Pancreas (tissue), 10 donors: Measurements from ENCODE around the gene PPP6R3. TPM values are rescaled to one million over a fixed set of nuclear protein-coding genes. Genes with fewer than 3 reads are reported as not detected.

ENCODE experiments used
- ATAC-seq, 4 donors: fragments of 200-7000 bp; cut with Tn5 transposase; one replicate each; pipeline versions ENCODE4 v1.8.0 to v1.9.1; 2020; ENCODE audit warnings: mild to moderate bottlenecking in 4 of 4, moderate library complexity in 4 of 4
- DNase-seq, 6 donors: peaks; one replicate each; pipeline ENCODE4 v3.0.0-alpha.2; 2020
- FAIRE-seq: peaks from 2 replicates; lab custom pipeline; 2012; peaks lifted over from hg19 to GRCh38; lab: Jason Lieb, UNC
- H3K27ac ChIP-seq, 4 donors: fragments of 200-600 bp; sonication (generic); 1 replicate in 3 of 4; 2 replicates in 1 of 4; pipeline versions ENCODE4 v1.5.0 to v1.8.0; 2020
- H3K27me3 ChIP-seq, 4 donors: fragments of 200-600 bp; one replicate each; pipeline ENCODE4 v1.8.0; 2021
- H3K36me3 ChIP-seq, 3 donors: fragments of 200-600 bp; sonication (generic) in 1 of 3; one replicate each; pipeline versions ENCODE4 v1.5.0 to v1.8.0; 2020 to 2021
- H3K4me1 ChIP-seq, 3 donors: fragments of 200-600 bp; one replicate each; pipeline ENCODE4 v1.8.0; 2021
- H3K4me3 ChIP-seq, 4 donors: fragments of 200-600 bp; sonication (generic) in 2 of 4; one replicate each; pipeline versions ENCODE4 v1.5.0 to v1.8.0; 2020 to 2021
- H3K9me3 ChIP-seq, 4 donors: fragments of 200-600 bp; one replicate each; pipeline ENCODE4 v1.8.0; 2021
- CTCF ChIP-seq, 4 donors: fragments of 200-600 bp; sonication (generic) in 3 of 4; IDR thresholded peaks; one replicate each; pipeline versions ENCODE4 v1.5.0 to v1.8.0; 2021; ENCODE audit warnings: antibody characterized with exemption in 4 of 4
- WGBS, 2 donors: extraction: QIAGEN DNeasy Blood & Tissue Kit; methylation state at CpG; one replicate each; pipeline ENCODE4 v1.1.7; 2013; 5-methylcytosine and 5-hydroxymethylcytosine counted together
- intact Hi-C, 3 donors: fragments of 100-400 bp; cut with DNase I; formaldehyde crosslinking; loops; one replicate each; pipeline versions ENCODE4 v1.11.1 to v1.14.2; 2022
- polyA plus RNA-seq, 2 donors: library from polyadenylated mRNA; stranded (reverse); fragments of 200-250 nt; gene quantifications; one replicate each; pipeline ENCODE4 v1.2.3, GENCODE V29; 2013
- total RNA-seq, 6 donors: library from RNA; stranded (reverse); fragmentation: NEBNext Ultra II Directional in 4 of 6; extraction: Animal tissue kit (Norgen Biotek cat#: 25700) in 4 of 6; gene quantifications; one replicate each; pipeline versions ENCODE4 v1.2.1 to v1.2.4, GENCODE V29; 2021 to 2023
- donor health status: healthy with polysubstance abuse.
- donor health status: DM: no; HTN: no; CAD: no; lungs with moderate emphysema.
- donor health status: DM: no; HTN: no; CAD: no.
- donor health status: control.
- donor health status: control.
- donor health status: Bipolar disorder and iron deficiency.
- donor health status: DM: yes; HTN: yes; CAD: no.
- donor health status: DM: no; HTN: no; CAD: no.
- donor health status: DM: no; HTN: no; CAD: no.
- donor health status: DM: yes; HTN: yes; CAD: no.

Gene PPP6R3
- total and polyA plus RNA-seq, 8 donors = 19.5 to 56.0 (median 33.5) TPM

DNA sequence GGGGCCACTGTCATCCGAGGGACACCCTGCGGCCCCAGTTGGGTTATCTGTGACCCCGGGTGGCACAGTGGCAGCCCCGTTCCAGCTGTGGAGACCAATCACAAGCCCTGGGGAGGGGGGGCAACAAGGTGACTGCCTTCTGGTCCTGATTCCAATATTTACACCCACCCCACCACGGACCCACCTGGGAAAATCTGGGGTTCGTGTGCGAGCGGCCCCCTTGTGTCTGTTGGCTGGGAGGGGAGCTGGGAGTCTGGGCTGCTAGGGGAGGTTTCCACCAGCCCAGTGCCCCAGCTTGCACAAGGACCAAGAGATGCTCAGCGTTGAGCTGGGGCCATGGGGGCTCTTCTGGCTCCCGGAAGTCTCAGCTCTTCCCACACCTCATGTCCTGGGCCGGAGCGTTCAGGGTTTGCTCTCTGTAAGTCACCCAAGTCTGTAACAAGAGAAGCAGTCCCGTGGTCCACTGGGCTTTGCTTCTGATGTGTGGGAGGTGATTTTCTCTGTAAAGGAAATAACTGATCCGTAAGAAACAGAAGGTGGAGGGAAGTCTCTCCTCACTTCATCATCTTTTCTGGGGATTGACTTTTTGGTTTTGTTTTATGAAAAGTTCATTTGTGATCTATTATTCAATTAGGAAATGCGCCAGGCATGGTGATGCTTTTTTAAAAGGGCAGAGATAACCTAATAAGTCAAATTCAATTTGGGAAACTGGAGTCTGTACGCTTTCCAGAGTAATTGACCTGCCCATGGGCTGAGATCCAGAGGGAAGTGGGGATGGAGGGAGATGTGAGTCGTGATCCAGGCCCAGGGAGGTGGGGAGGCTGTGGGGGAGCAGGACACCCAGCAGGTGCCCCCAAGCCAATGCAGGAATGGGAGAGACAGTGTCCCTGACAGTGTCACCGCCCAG is 201.4 kb downstream of the PPP6R3 start:
- ATAC-seq = no peak
- H3K27ac ChIP-seq = no peak overlapping the region
- no peaks in the 10 kb centered on the region for H3K9me3 ChIP-seq
- 66 to 74% methylated on average over 18 of the region's 18 CpGs for WGBS, 2 donors
- no peak overlapping the region for H3K4me3 ChIP-seq
- FAIRE-seq = no peak
- intact Hi-C loops = no loop called here
- H3K4me1 ChIP-seq = no peaks in the 10 kb centered on the region
- no peak for DNase-seq
- H3K36me3 ChIP-seq = no peaks in the 10 kb centered on the region
- H3K27me3 ChIP-seq = no peaks in the 10 kb centered on the region
- TF ChIP-seq CTCF (IDR thresholded peaks at IDR 0.05) = no peak

- Histone ChIP-seq H3K4me1 (no peaks in the 10 kb centered on the region), H3K9me3 (no peaks in the 10 kb centered on the region), H3K4me3 (no peak overlapping the region), H3K36me3 (no peaks in the 10 kb centered on the region), H3K27ac (no peak overlapping the region), H3K27me3 (no peaks in the 10 kb centered on the region)
- no peak for DNase-seq
- intact Hi-C loops = no loop called here
- no peak for FAIRE-seq
- 68 to 80% methylated on average over 18 of the region's 18 CpGs for WGBS, 2 donors
- no peak for TF ChIP-seq CTCF (IDR thresholded peaks at IDR 0.05)
- ATAC-seq = no peak
Measured at GRCh38 chr11:68663482-68664010, 203.0 kb downstream of the PPP6R3 start.

DNA sequence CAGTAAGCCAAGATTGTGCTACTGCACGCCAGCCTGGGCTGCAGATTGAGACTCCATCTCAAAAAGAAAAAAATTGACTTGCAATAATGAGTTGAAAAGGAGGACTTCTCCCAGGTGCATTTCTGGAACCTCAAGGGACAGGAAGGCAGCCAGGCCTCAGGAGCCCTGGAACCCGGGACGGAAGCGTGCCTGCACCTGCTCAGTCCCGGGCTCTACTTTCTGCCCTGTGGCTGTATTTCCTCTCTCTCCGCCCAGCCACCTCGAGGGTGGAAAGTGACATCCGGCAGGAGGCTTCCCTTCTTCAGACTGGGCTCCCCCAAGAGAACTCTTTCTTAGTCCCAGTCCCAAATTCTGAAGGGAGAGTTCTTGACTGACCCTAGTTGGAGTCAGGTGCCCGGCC is 203.6 kb downstream of the PPP6R3 start:
- TF ChIP-seq CTCF (IDR thresholded peaks at IDR 0.05) = no peak
- Histone ChIP-seq H3K4me1 (no peaks in the 10 kb centered on the region), H3K9me3 (no peaks in the 10 kb centered on the region), H3K27me3 (no peaks in the 10 kb centered on the region), H3K4me3 (no peak overlapping the region), H3K36me3 (no peaks in the 10 kb centered on the region), H3K27ac (no peak overlapping the region)
- ATAC-seq (no peak), DNase-seq (no peak), FAIRE-seq (no peak)
- 63 to 72% methylated on average over 9 of the region's 9 CpGs for WGBS, 2 donors
- intact Hi-C loops = no loop called here

DNA sequence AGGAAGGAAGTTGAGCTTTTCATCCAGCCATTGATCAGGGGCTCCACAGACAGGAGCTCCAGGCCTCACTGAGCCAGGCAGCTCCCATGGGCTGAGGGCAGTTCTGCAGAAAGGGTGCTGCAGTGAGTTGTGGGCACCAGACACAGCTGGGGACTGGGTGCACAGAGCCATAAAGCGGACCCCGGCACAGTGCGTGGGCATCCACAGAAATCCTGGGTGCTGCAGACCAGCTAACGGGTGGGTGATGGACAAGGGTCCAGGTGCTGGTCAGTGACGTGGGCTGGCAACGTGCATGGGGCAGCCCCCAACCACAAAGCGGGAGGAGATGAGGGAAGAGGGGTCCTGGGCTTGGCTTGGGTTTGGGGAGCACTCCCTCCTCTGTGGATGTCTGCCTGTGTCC is 204.4 kb downstream of the PPP6R3 start:
- Histone ChIP-seq H3K4me3 (no peak overlapping the region), H3K4me1 (no peaks in the 10 kb centered on the region), H3K27me3 (no peaks in the 10 kb centered on the region), H3K36me3 (no peaks in the 10 kb centered on the region), H3K9me3 (no peaks in the 10 kb centered on the region), H3K27ac (no peak overlapping the region)
- intact Hi-C loops = no loop called here
- 76 to 78% methylated on average over 7 of the region's 7 CpGs for WGBS, 2 donors
- FAIRE-seq = no peak
- DNase-seq = no peak
- TF ChIP-seq CTCF (IDR thresholded peaks at IDR 0.05) = no peak
- ATAC-seq = no peak

Other genes starting within 250 kb of the PPP6R3 start
- 10 to 100 TPM; 21.7 to 30.8 (median 23.2) TPM for gene KMT5B, start 247.5 kb upstream of the PPP6R3 start, total RNA-seq
- gene KMT5B, start 247.5 kb upstream of the PPP6R3 start, polyA plus RNA-seq = 10 to 100 TPM; 12.8 to 19.3 TPM
- gene C11orf24, start 188.8 kb upstream of the PPP6R3 start, total RNA-seq = 10 to 100 TPM; 12.4 to 19.9 (median 16.6) TPM
- 10 to 100 TPM; 19.0 to 20.3 TPM for gene C11orf24, start 188.8 kb upstream of the PPP6R3 start, polyA plus RNA-seq
- 10 to 100 TPM; 27.4 to 50.6 (median 31.3) TPM for gene LRP5, start 148.2 kb upstream of the PPP6R3 start, total RNA-seq
- gene LRP5, start 148.2 kb upstream of the PPP6R3 start, polyA plus RNA-seq = 10 to 100 TPM; 43.7 to 62.8 TPM
- gene GAL, start 223.8 kb downstream of the PPP6R3 start, total RNA-seq = 1 to 10 TPM in 3 of 6 donors, under 1 TPM in 3; 0.38 to 1.6 (median 0.98) TPM
- gene GAL, start 223.8 kb downstream of the PPP6R3 start, polyA plus RNA-seq = 1 to 10 TPM in 1 of 2 donors, under 1 TPM in 1; 0.72 to 6.3 TPM